Aorta (tissue), 5 donors: ENCODE data around the gene BOD1L1. TPM values are rescaled to one million over a fixed set of nuclear protein-coding genes. Genes with fewer than 3 reads are reported as not detected.

Source experiments
- ATAC-seq: fragments of 200-7000 bp; cut with Tn5 transposase; one replicate; pipeline ENCODE4 v1.9.1; 2022; ENCODE audit warnings: moderate library complexity; ENCODE audit not compliant: low FRiP score
- DNase-seq, 2 donors: peaks; one replicate each; pipeline ENCODE4 v3.0.0-alpha.2; 2020
- H3K27ac ChIP-seq, 2 donors: one replicate each; pipeline ENCODE4 v1.5.1; 2013; ENCODE audit warnings: low read length in 2 of 2, mild to moderate bottlenecking in 2 of 2, moderate library complexity in 2 of 2, control low read depth in 1 of 2, inconsistent platforms in 1 of 2, low read depth in 1 of 2
- H3K27me3 ChIP-seq, 2 donors: one replicate each; pipeline ENCODE4 v1.6.1; 2013; ENCODE audit warnings: control low read depth in 1 of 2, low read length in 1 of 2, mild to moderate bottlenecking in 1 of 2, moderate library complexity in 1 of 2; ENCODE audit not compliant: insufficient read depth in 2 of 2, control insufficient read depth in 1 of 2
- H3K36me3 ChIP-seq, 2 donors: one replicate each; pipeline ENCODE4 v1.6.1; 2013; ENCODE audit warnings: control low read depth in 1 of 2, low read length in 1 of 2, mild to moderate bottlenecking in 1 of 2; ENCODE audit not compliant: insufficient read depth in 2 of 2, control insufficient read depth in 1 of 2
- H3K4me1 ChIP-seq, 2 donors: one replicate each; pipeline ENCODE4 v1.6.1; 2013; ENCODE audit warnings: low read length in 2 of 2, control low read depth in 1 of 2, mild to moderate bottlenecking in 1 of 2, moderate library complexity in 1 of 2; ENCODE audit not compliant: insufficient read depth in 2 of 2, control insufficient read depth in 1 of 2
- H3K4me3 ChIP-seq, 2 donors: one replicate each; pipeline ENCODE4 v1.5.1; 2013; ENCODE audit warnings: low read length in 2 of 2, control low read depth in 1 of 2, mild to moderate bottlenecking in 1 of 2
- H3K9me3 ChIP-seq: one replicate; pipeline ENCODE4 v1.6.1; 2013; ENCODE audit warnings: mild to moderate bottlenecking, low read length; ENCODE audit not compliant: control insufficient read depth
- WGBS, 2 donors: extraction: QIAGEN DNeasy Blood & Tissue Kit; methylation state at CpG; one replicate each; pipeline ENCODE4 v1.1.7; 2013; 5-methylcytosine and 5-hydroxymethylcytosine counted together
- intact Hi-C, 2 donors: fragments of 100-400 bp; cut with DNase I; formaldehyde crosslinking; loops; one replicate each; pipeline versions ENCODE4 v1.14.2 to v1.15.0; 2022
- polyA plus RNA-seq, 2 donors: library from polyadenylated mRNA; stranded (reverse); fragments of 200-250 nt; gene quantifications; one replicate each; pipeline ENCODE4 v1.2.3, GENCODE V29; 2013
- total RNA-seq, 2 donors: library from RNA; stranded (reverse); fragmentation: NEBNext Ultra II Directional; extraction: Animal tissue kit (Norgen Biotek cat#: 25700); gene quantifications; one replicate each; pipeline ENCODE4 v1.2.1, GENCODE V29; 2021
- donor health status: healthy with polysubstance abuse.
- donor health status: Bipolar disorder and iron deficiency.
- donor health status: DM: no; HTN: no; CAD: no.
- donor health status: DM: no; HTN: no; CAD: no.
- donor health status: DM: yes; HTN: yes; CAD: no.

The BOD1L1 gene
- total and polyA plus RNA-seq, 4 donors, result 7.6 to 52.6 (median 29.8) TPM

GRCh38 chr4:13633671-13634070 lies 6.1 kb upstream of the BOD1L1 start:
- Histone ChIP-seq H3K36me3 (no peaks in the 10 kb centered on the region), H3K9me3 (no peaks in the 10 kb centered on the region), H3K27me3 (no peaks in the 10 kb centered on the region), H3K4me3 (no peak overlapping the region), H3K27ac (no peak overlapping the region), H3K4me1 (no peaks in the 10 kb centered on the region)
- WGBS, 2 donors, result 93 to 95% methylated on average over 1 of the region's 1 CpG
- ATAC-seq (no peak), DNase-seq (no peak)
- intact Hi-C loops, result no loop called here

DNA sequence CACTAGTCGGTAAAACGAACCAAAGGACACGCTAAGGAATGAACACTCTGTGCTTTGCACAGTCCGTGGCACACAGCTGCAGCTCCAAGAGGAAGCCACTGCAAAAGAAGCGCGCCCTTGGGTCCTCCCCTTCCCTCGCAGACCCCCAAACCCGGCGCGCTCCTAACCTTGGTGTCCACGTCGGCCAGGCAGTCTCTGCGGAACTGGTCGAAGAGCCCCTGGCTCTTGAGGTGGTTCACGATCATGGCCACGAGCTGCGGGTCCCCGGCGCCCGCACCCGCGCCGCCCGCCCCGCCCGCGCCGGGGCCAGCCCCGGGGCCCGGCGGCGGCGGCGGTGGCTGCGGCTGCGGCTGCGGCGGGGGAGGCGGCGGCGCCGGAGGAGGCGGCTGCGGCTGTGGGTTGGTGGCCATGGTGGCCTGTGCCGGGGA lies 333 bp downstream of the BOD1L1 start:
- Histone ChIP-seq H3K27ac (no peak overlapping the region), H3K4me3 (peak overlapping the region; percentile 76 to 79), H3K36me3 (no peaks in the 10 kb centered on the region), H3K27me3 (no peaks in the 10 kb centered on the region), H3K4me1 (peaks cover 0 to 4% of the 10 kb centered on the region in 2 donors), H3K9me3 (no peaks in the 10 kb centered on the region)
- ATAC-seq (no peak), DNase-seq (peak; percentile 58 to 76)
- intact Hi-C loops, result loop anchor here in 1 of 2 donors (10.0 kb wide), 1 partner anchor 142 kb away; the partner anchor contains the start of gene RAB28
- 0 to 2% methylated on average over 42 to 45 of the region's 45 CpGs for WGBS, 2 donors

GRCh38 chr4:13626492-13627177 lies 890 bp downstream of the BOD1L1 start:
- intact Hi-C loops, result loop anchor here in 1 of 2 donors (10.0 kb wide), 1 partner anchor 142 kb away; the partner anchor contains the start of gene RAB28
- no peak for ATAC-seq
- Histone ChIP-seq H3K9me3 (no peaks in the 10 kb centered on the region), H3K27ac (no peak overlapping the region), H3K36me3 (no peaks in the 10 kb centered on the region), H3K27me3 (no peaks in the 10 kb centered on the region), H3K4me3 (peak overlapping the region; percentile 76 to 79), H3K4me1 (peaks cover 0 to 4% of the 10 kb centered on the region in 2 donors)
- no peak for DNase-seq
- WGBS, 2 donors, result 3% methylated on average over 9 of the region's 9 CpGs

DNA sequence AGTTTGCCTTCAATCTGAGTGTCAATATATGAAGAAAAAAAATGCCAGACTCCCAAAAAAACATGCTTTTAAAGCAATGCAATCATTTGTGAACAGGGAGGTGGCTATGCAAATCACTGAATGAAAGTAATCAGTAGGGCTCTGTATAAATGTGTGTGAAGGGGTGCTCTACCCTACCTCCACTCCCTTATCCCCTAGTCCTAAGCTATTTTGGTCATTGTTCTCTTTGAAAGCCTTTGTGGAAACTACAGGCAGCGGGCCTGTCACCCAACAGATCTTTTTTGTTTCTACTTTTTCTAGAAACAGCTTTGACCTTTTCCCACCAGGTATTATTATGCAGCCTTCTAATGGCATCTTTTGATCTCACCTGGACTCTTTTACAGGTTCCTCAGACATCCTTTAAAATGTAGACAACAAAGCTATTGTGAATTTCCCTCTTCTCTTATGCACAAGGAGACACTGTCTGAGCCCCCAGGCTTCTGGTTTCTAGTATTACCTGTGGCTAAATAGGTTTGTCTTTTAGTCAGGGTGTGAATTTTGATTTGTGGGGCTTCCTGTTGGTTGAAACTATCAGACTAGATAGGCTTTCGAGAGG lies 9.2 kb downstream of the BOD1L1 start:
- no peak for ATAC-seq
- Histone ChIP-seq H3K9me3 (no peaks in the 10 kb centered on the region), H3K27ac (no peak overlapping the region), H3K27me3 (no peaks in the 10 kb centered on the region), H3K4me1 (no peaks in the 10 kb centered on the region), H3K4me3 (no peak overlapping the region), H3K36me3 (peaks cover 0 to 5% of the 10 kb centered on the region in 2 donors)
- DNase-seq, result no peak
- intact Hi-C loops, result no loop called here
- WGBS, 2 donors, result 73 to 91% methylated on average over 2 of the region's 2 CpGs

- DNase-seq (no peak), ATAC-seq (no peak)
- WGBS, 2 donors, result 79 to 93% methylated on average over 3 of the region's 3 CpGs
- H3K4me1 ChIP-seq, result no peaks in the 10 kb centered on the region
- no peak overlapping the region for H3K4me3 ChIP-seq
- H3K36me3 ChIP-seq, result peaks cover under 1 to 5% of the 10 kb centered on the region in 2 donors
- intact Hi-C loops, result no loop called here
- no peaks in the 10 kb centered on the region for H3K27me3 ChIP-seq
- H3K9me3 ChIP-seq, result no peaks in the 10 kb centered on the region
- H3K27ac ChIP-seq, result no peak overlapping the region
Observed at GRCh38 chr4:13617801-13618200, 9.7 kb downstream of the BOD1L1 start.

- intact Hi-C loops, result no loop called here
- no peak overlapping the region for H3K4me3 ChIP-seq
Observed at GRCh38 chr4:13616597-13616996, 10.9 kb downstream of the BOD1L1 start.

GRCh38 chr4:13615161-13615560 lies 12.4 kb downstream of the BOD1L1 start:
- H3K36me3 ChIP-seq, result peaks cover 7 to 9% of the 10 kb centered on the region in 2 donors
- WGBS, 2 donors, result 87 to 92% methylated on average over 3 of the region's 3 CpGs
- no peaks in the 10 kb centered on the region for H3K9me3 ChIP-seq
- intact Hi-C loops, result no loop called here
- no peak for ATAC-seq
- H3K4me1 ChIP-seq, result no peaks in the 10 kb centered on the region
- no peak overlapping the region for H3K27ac ChIP-seq
- no peak overlapping the region for H3K4me3 ChIP-seq
- H3K27me3 ChIP-seq, result no peaks in the 10 kb centered on the region
- DNase-seq, result no peak

More at GRCh38 chr4:13616597-13616996, 10.9 kb downstream of the BOD1L1 start:
- H3K27ac ChIP-seq, result no peak overlapping the region
- H3K9me3 ChIP-seq, result no peaks in the 10 kb centered on the region
- no peak for DNase-seq
- 92 to 96% methylated on average over 4 of the region's 4 CpGs for WGBS, 2 donors
- no peaks in the 10 kb centered on the region for H3K4me1 ChIP-seq
- H3K27me3 ChIP-seq, result no peaks in the 10 kb centered on the region
- peaks cover 3 to 5% of the 10 kb centered on the region in 2 donors for H3K36me3 ChIP-seq
- no peak for ATAC-seq

DNA sequence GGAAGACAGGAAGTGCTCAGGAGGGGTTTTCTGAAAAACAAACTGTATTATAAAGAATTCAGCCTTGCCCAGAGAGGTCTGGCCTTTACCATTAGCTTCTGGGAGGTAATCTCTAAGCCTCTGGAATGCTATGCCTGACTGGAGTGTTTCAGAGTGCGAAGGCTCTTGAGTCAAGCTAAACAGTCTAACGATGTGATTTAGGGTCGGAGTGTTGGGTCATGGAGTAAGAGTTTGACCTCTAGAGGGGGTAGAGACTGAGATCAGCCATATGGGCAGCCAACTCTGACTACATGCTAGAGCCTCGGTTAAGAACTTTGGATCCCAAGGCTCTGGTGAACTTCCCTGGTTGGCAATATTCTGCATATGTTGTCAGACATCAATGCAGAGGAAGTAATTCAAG lies 15.0 kb downstream of the BOD1L1 start:
- intact Hi-C loops, result no loop called here
- DNase-seq (no peak), ATAC-seq (no peak)
- WGBS, 2 donors, result 68 to 70% methylated on average over 4 of the region's 4 CpGs
- Histone ChIP-seq H3K36me3 (peaks cover 5 to 8% of the 10 kb centered on the region in 2 donors), H3K4me3 (no peak overlapping the region), H3K9me3 (no peaks in the 10 kb centered on the region), H3K27me3 (no peaks in the 10 kb centered on the region), H3K27ac (no peak overlapping the region), H3K4me1 (no peaks in the 10 kb centered on the region)
